HCT116 (cell line): ENCODE measurements around the gene LRFN2. TPM values are rescaled to one million over a fixed set of nuclear protein-coding genes. Genes with fewer than 3 reads are reported as not detected.

Experiments used
- ATAC-seq: fragments of 200-7000 bp; cut with Tn5 transposase; 2 replicates; pipeline ENCODE4 v1.9.1; 2020; ENCODE audit warnings: mild to moderate bottlenecking, moderate library complexity
- BruUV-seq: library from RNA; stranded (reverse); fragments of 400-500 nt; replicated peaks from 2 replicates; lab custom pipeline; 2021; lab: Mats Ljungman, UMichigan
- CTCF ChIA-PET: fragments of 300-600 bp; sonication (Branson Sonifier 250); formaldehyde crosslinking; loops from one replicate; lab custom pipeline; 2021; ENCODE audit warnings: antibody characterized with exemption; lab: Charles Lee
- POLR2A ChIA-PET: fragments of 300-600, 350-600 bp; sonication (Branson Sonifier 250); formaldehyde crosslinking; loops from one replicate; lab custom pipeline; 2021; ENCODE audit warnings: antibody characterized with exemption; lab: Charles Lee
- RAD21 ChIA-PET, 2 experiments: fragments of 300-600 bp; sonication (Branson Sonifier 250); formaldehyde crosslinking; loops; one replicate each; lab custom pipeline; 2023; ENCODE audit warnings: low total read pairs in 2 of 2; ENCODE audit not compliant: uncharacterized antibody in 2 of 2, unreplicated experiment in 2 of 2, low non-redundant PET in 1 of 2; lab: Charles Lee
- DNase-seq: peaks from one replicate; pipeline ENCODE4 v3.0.0-alpha.2; 2010; ENCODE audit warnings: low read depth, low spot score
- H2AFZ ChIP-seq: fragments of 200-600 bp; shearing (Covaris generic), sonication (generic); 2 replicates; pipeline ENCODE4 v1.6.1; 2017; ENCODE audit warnings: low read depth, mixed run types, mixed read lengths, antibody characterized with exemption, low read length; ENCODE audit not compliant: poor library complexity, severe bottlenecking
- H3K27ac ChIP-seq: 2 replicates; pipeline ENCODE4 v1.5.1; 2012; ENCODE audit warnings: low read depth, low read length
- H3K27me3 ChIP-seq: fragments of 200-600 bp; sonication (generic); 2 replicates; pipeline ENCODE4 v1.6.1; 2016; ENCODE audit warnings: mixed run types, low read length, mixed read lengths; ENCODE audit not compliant: insufficient read depth
- H3K36me3 ChIP-seq, 2 experiments: fragments of 200-500 bp in 1 of 2; fragments of 200-600 bp in 1 of 2; sonication (Bioruptor generic) in 1 of 2; sonication (generic) in 1 of 2; 2 replicates each; pipeline versions ENCODE4 v1.5.1 to v1.6.1; 2014 to 2016; ENCODE audit warnings: low read length in 2 of 2, inconsistent platforms in 1 of 2, mixed read lengths in 1 of 2, mixed run types in 1 of 2; ENCODE audit not compliant: insufficient read depth in 2 of 2, control insufficient read depth in 1 of 2
- H3K4me1 ChIP-seq, 2 experiments: fragments of 200-600 bp in 1 of 2; sonication (generic) in 1 of 2; 2 replicates each; pipeline versions ENCODE4 v1.5.1 to v1.6.1; 2012 to 2017; ENCODE audit warnings: low read length in 2 of 2, inconsistent platforms in 1 of 2, mild to moderate bottlenecking in 1 of 2, mixed read lengths in 1 of 2, mixed run types in 1 of 2, moderate library complexity in 1 of 2; ENCODE audit not compliant: insufficient read depth in 2 of 2, control insufficient read depth in 1 of 2
- H3K4me2 ChIP-seq: fragments of 200-600 bp; sonication (generic); 2 replicates; pipeline ENCODE4 v1.6.1; 2017; ENCODE audit warnings: mixed run types, low read length, mixed read lengths
- H3K4me3 ChIP-seq, 2 experiments: fragments of 200-600 bp in 1 of 2; sonication (generic) in 1 of 2; replicated peaks in 1 of 2; 2 replicates each; pipeline ENCODE4 v1.5.1; 2011 to 2016; ENCODE audit warnings: low read length in 2 of 2, control low read depth in 1 of 2, low read depth in 1 of 2, mild to moderate bottlenecking in 1 of 2, mixed read lengths in 1 of 2, mixed run types in 1 of 2
- H3K79me2 ChIP-seq: fragments of 200-600 bp; sonication (generic); 2 replicates; pipeline ENCODE4 v1.6.1; 2017; ENCODE audit warnings: mild to moderate bottlenecking, mixed run types, low read length, moderate library complexity, mixed read lengths; ENCODE audit not compliant: insufficient read depth
- H3K9ac ChIP-seq: fragments of 200-600 bp; sonication (generic); 2 replicates; pipeline ENCODE4 v1.6.1; 2016; ENCODE audit warnings: low read length, mixed read lengths
- H3K9me2 ChIP-seq: fragments of 200-600 bp; sonication (generic), shearing (Covaris generic); 2 replicates; pipeline ENCODE4 v1.6.1; 2017; ENCODE audit warnings: mixed run types, mild to moderate bottlenecking, moderate library complexity; ENCODE audit not compliant: insufficient read depth
- H3K9me3 ChIP-seq, 2 experiments: fragments of 200-500 bp in 1 of 2; fragments of 200-600 bp in 1 of 2; sonication (Bioruptor generic) in 1 of 2; sonication (generic) in 1 of 2; 2 replicates each; pipeline ENCODE4 v1.6.1; 2014 to 2017; ENCODE audit warnings: low read length in 2 of 2, mixed read lengths in 2 of 2, inconsistent platforms in 1 of 2, low read depth in 1 of 2, mild to moderate bottlenecking in 1 of 2, mixed run types in 1 of 2, moderate library complexity in 1 of 2; ENCODE audit not compliant: control insufficient read depth in 1 of 2, insufficient read depth in 1 of 2
- H4K20me1 ChIP-seq: fragments of 200-600 bp; sonication (generic), shearing (Covaris generic); 2 replicates; pipeline ENCODE4 v1.6.1; 2017; ENCODE audit warnings: mixed run types, mild to moderate bottlenecking, moderate library complexity; ENCODE audit not compliant: insufficient read depth
- ATF3 ChIP-seq: IDR thresholded peaks from 2 replicates; pipeline ENCODE4 v1.6.1; 2012
- CBX3 ChIP-seq: IDR thresholded peaks from 2 replicates; pipeline ENCODE4 v1.6.1; 2012; ENCODE audit warnings: low read depth
- ELF1 ChIP-seq: IDR thresholded peaks from 2 replicates; pipeline ENCODE4 v1.6.1; 2012; ENCODE audit warnings: low read depth, borderline replicate concordance
- EZH2phosphoT487 ChIP-seq: fragments of 200-600 bp; IDR thresholded peaks from 2 replicates; pipeline ENCODE4 v1.6.1; 2018; ENCODE audit warnings: antibody characterized with exemption, borderline replicate concordance
- JUND ChIP-seq: IDR thresholded peaks from 2 replicates; pipeline ENCODE4 v1.6.1; 2012
- TCF7L2 ChIP-seq: IDR thresholded peaks from 2 replicates; pipeline ENCODE4 v1.7.0; 2011; ENCODE audit warnings: borderline replicate concordance, inconsistent platforms; ENCODE audit not compliant: insufficient read depth, insufficient read length; ENCODE audit errors: extremely low read depth
- YY1 ChIP-seq: IDR thresholded peaks from 2 replicates; pipeline ENCODE4 v1.6.1; 2011; ENCODE audit warnings: low read length, low read depth, moderate library complexity, mild to moderate bottlenecking; ENCODE audit not compliant: insufficient replicate concordance; ENCODE audit errors: extremely low read depth
- ZFX ChIP-seq: fragments of 450-650 bp; IDR thresholded peaks from 2 replicates; pipeline ENCODE4 v1.6.1; 2017
- intact Hi-C: fragments of 100-400 bp; cut with micrococcal nuclease; formaldehyde crosslinking; loops from 2 replicates; pipeline ENCODE4 v1.10.0; 2022
- total RNA-seq: library from RNA; stranded (reverse); gene quantifications from one replicate; pipeline ENCODE4 v1.2.1, GENCODE V29; 2021; ENCODE audit not compliant: unreplicated experiment

The LRFN2 gene
- total RNA-seq, 1 experiment from 2014 or later = not detected

DNA sequence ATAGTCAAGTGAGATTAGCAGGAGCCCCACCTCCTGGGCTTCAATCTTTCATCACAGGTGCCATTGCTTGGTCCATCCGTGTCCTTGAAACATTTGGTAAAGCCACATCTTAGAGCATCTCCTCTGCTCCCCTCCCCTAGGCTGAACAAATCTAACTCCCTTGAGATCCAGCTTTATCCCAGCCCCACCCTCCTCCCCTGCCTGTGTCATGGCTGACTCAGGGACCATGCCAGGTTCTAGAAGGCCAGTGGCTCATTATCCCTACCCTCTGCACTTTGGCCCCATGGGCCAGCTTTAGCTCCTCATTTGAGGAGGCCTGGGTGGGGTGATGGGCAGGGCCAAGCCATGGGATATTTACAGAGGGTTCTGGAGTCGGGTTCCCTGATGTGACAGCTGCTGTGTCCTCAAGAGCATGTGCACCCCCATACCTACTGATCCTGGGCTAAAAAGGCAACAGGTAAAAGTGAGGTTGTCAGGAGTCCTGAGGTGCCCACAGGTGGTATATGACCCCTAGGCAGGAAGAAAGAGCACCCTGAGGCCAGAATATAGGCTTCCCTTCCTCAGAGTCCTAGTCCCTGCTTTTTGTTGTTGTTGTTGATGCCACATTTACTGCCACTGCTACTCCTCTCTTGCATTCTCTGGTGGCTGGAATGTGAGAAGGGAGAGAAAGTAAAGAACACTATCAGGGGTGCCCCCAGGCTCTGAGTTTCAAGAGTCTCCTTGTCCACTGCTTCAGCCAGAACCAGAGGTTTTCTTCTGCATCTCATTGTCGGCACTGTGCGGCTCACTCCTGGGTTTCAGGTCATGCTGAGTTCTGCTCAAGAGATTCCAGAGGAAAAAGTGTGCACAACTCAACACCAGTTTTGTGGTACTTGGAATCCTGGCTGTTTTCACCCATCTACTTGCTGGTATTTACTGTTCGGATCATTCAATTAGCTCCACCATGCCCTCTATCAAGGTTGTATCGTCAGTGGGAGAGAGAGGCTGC is 228.4 kb downstream of the LRFN2 start:
- Histone ChIP-seq H3K79me2 (no peaks in the 10 kb centered on the region), H3K9me2 (no peaks in the 10 kb centered on the region), H3K27ac (no peak overlapping the region), H3K27me3 (peaks cover 16% of the 10 kb centered on the region), H3K9ac (no peak overlapping the region), H3K36me3 (no peaks in the 10 kb centered on the region), H3K4me3 (no peak overlapping the region), H4K20me1 (no peaks in the 10 kb centered on the region), H3K4me1 (peaks cover 0 to 9% of the 10 kb centered on the region in 2 experiments; a peak in 3 of 4 replicates), H2AFZ (no peak overlapping the region), H3K9me3 (no peaks in the 10 kb centered on the region), H3K4me2 (no peak overlapping the region)
- DNase-seq (no peak), ATAC-seq (no peak)
- RAD21 ChIA-PET = no interaction called here
- no peak for TF ChIP-seq ELF1
- TF ChIP-seq JUND = no peak
- TF ChIP-seq CBX3 = no peak
- TF ChIP-seq TCF7L2 = no peak
- TF ChIP-seq ATF3 = no peak
- no peak for TF ChIP-seq ZFX
- no peak for TF ChIP-seq YY1
- TF ChIP-seq EZH2phosphoT487 = no peak
- POLR2A ChIA-PET = no interaction called here
- BruUV-seq = no TSS peak
- intact Hi-C loops = no loop called here
- CTCF ChIA-PET = no interaction called here
